Fibroblast of lung (primary cell): ENCODE measurements around the gene SPATA19. TPM values are rescaled to one million over a fixed set of nuclear protein-coding genes. Genes with fewer than 3 reads are reported as not detected.

ENCODE experiments used
- DNase-seq, 2 donors: peaks; one replicate each; pipeline versions ENCODE4 v3.0.0 to v3.0.0-alpha.2; 2010; ENCODE audit warnings: low read depth in 2 of 2
- H2AFZ ChIP-seq: 2 replicates; pipeline ENCODE4 v1.5.1; 2012; ENCODE audit warnings: low read length, control low read depth, inconsistent platforms
- H3K27ac ChIP-seq: 2 replicates; pipeline ENCODE4 v1.5.1; 2011; ENCODE audit warnings: low read length, control low read depth; ENCODE audit not compliant: insufficient read depth
- H3K27me3 ChIP-seq: 2 replicates; pipeline ENCODE4 v1.5.1; 2011; ENCODE audit warnings: mild to moderate bottlenecking, low read length; ENCODE audit not compliant: control insufficient read depth, insufficient read depth
- H3K36me3 ChIP-seq: 2 replicates; pipeline ENCODE4 v1.5.1; 2011; ENCODE audit warnings: low read length; ENCODE audit not compliant: control insufficient read depth, insufficient read depth
- H3K4me1 ChIP-seq: 2 replicates; pipeline ENCODE4 v1.5.1; 2011; ENCODE audit warnings: low read length; ENCODE audit not compliant: control insufficient read depth, insufficient read depth; ENCODE audit errors: extremely low read depth
- H3K4me2 ChIP-seq: 2 replicates; pipeline ENCODE4 v1.5.1; 2011; ENCODE audit warnings: low read length, control low read depth; ENCODE audit not compliant: insufficient read depth; ENCODE audit errors: extremely low read depth
- H3K4me3 ChIP-seq, 4 experiments: fragments of 200-600 bp in 1 of 4; sonication (generic) in 1 of 4; replicated peaks in 1 of 4; 2 replicates each; pipeline ENCODE4 v1.5.1; 2011 to 2016; ENCODE audit warnings: low read length in 4 of 4, low read depth in 3 of 4, mild to moderate bottlenecking in 3 of 4, control low read depth in 2 of 4, inconsistent platforms in 1 of 4, mixed read lengths in 1 of 4; ENCODE audit not compliant: insufficient read depth in 1 of 4; ENCODE audit errors: control extremely low read depth in 1 of 4
- H3K79me2 ChIP-seq: 2 replicates; pipeline ENCODE4 v1.5.1; 2012; ENCODE audit warnings: mild to moderate bottlenecking, low read length, inconsistent platforms; ENCODE audit not compliant: control insufficient read depth, insufficient read depth
- H3K9ac ChIP-seq: 2 replicates; pipeline ENCODE4 v1.5.1; 2011; ENCODE audit warnings: mild to moderate bottlenecking, low read length, control low read depth; ENCODE audit not compliant: insufficient read depth
- H3K9me3 ChIP-seq: 2 replicates; pipeline ENCODE4 v1.5.1; 2012; ENCODE audit warnings: low read depth, low read length; ENCODE audit not compliant: control insufficient read depth, insufficient read depth
- H4K20me1 ChIP-seq: 2 replicates; pipeline ENCODE4 v1.5.1; 2011; ENCODE audit warnings: low read length; ENCODE audit not compliant: control insufficient read depth, insufficient read depth; ENCODE audit errors: extremely low read depth
- EZH2 ChIP-seq: IDR thresholded peaks from 2 replicates; pipeline ENCODE4 v1.5.1; 2012; ENCODE audit warnings: low read length, control low read depth, mild to moderate bottlenecking; ENCODE audit errors: missing control alignments
- polyA plus RNA-seq, 2 donors: library from polyadenylated mRNA; depleted of rRNA in 1 of 2; stranded (reverse) in 1 of 2; unstranded in 1 of 2; fragments of >200 nt; gene quantifications; 2 replicates each; pipeline ENCODE4 v1.2.1, GENCODE V29; 2011 to 2012; ENCODE audit warnings: missing spikeins in 1 of 2
- total RNA-seq: library from RNA; depleted of rRNA; stranded (reverse); fragments of >200 nt; gene quantifications from 2 replicates; pipeline ENCODE4 v1.2.1, GENCODE V29; 2014
- TF ChIP-seq, protein P1 (sequence below), 2 donors: IDR thresholded peaks in 1 of 2; conservative IDR thresholded peaks in 1 of 2; 1 replicate in 1 of 2; 2 replicates in 1 of 2; pipeline ENCODE4 v1.5.1; 2011 to 2012; ENCODE audit warnings: low read length in 2 of 2, control low read depth in 1 of 2, inconsistent platforms in 1 of 2, low read depth in 1 of 2, mild to moderate bottlenecking in 1 of 2

SPATA19 gene
- total and polyA plus RNA-seq, 2 donors (not counting 1 experiment from before 2014, with no cell fraction given) = not detected

DNA sequence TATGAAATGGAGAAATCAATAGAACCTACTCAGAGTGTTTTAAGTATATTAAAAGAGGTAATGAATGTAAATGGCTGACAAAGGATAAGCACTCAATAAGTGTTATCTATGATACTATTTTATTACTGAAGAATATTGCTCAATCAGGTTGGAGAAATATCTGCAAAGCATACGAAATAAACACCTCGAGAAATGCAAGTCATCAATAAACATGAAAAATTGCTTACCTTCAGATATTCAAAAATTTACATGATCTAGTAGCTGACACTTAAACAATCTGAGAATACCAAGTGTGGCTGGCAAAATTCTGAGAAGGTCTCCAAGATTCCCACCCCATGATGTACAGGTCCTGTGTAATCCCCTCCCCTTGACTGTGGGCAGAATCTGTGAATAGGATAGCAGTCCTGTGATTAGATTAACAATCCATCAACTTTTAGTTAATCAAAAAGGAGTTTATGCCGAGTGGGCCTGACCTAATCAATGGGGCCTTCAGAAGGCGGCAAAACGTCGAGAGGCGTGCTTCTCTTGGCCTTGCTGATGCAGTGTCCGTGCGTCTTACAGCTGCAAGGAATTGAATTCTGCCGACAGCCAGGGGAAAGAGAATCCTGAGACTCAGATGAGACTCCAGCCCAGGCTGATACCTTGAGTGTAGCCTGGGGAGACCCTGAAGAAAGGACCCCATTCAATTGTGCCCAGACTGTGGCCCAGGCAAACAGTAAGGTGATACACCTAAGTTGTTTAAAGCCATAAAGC lies 49.1 kb downstream of the SPATA19 start:
- no peaks in the 10 kb centered on the region for H3K27me3 ChIP-seq
- H2AFZ ChIP-seq = no peak overlapping the region
- H3K79me2 ChIP-seq = no peaks in the 10 kb centered on the region
- DNase-seq = no peak
- no peaks in the 10 kb centered on the region for H3K4me1 ChIP-seq
- H3K27ac ChIP-seq = no peak overlapping the region
- H3K4me2 ChIP-seq = no peak overlapping the region
- no peaks in the 10 kb centered on the region for H4K20me1 ChIP-seq
- H3K36me3 ChIP-seq = no peaks in the 10 kb centered on the region
- no peak overlapping the region for H3K4me3 ChIP-seq
- H3K9ac ChIP-seq = no peak overlapping the region
- no peaks in the 10 kb centered on the region for H3K9me3 ChIP-seq
- TF ChIP-seq, protein P1, sequence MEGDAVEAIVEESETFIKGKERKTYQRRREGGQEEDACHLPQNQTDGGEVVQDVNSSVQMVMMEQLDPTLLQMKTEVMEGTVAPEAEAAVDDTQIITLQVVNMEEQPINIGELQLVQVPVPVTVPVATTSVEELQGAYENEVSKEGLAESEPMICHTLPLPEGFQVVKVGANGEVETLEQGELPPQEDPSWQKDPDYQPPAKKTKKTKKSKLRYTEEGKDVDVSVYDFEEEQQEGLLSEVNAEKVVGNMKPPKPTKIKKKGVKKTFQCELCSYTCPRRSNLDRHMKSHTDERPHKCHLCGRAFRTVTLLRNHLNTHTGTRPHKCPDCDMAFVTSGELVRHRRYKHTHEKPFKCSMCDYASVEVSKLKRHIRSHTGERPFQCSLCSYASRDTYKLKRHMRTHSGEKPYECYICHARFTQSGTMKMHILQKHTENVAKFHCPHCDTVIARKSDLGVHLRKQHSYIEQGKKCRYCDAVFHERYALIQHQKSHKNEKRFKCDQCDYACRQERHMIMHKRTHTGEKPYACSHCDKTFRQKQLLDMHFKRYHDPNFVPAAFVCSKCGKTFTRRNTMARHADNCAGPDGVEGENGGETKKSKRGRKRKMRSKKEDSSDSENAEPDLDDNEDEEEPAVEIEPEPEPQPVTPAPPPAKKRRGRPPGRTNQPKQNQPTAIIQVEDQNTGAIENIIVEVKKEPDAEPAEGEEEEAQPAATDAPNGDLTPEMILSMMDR (conservative IDR thresholded peaks at IDR 0.05 in 1 of 2, IDR thresholded peaks at IDR 0.05 in 1 of 2; ENCODE audit: low read depth in 1 of 2, low read length in 2 of 2) = no peak
- no peak for TF ChIP-seq EZH2

- TF ChIP-seq, protein P1 (conservative IDR thresholded peaks at IDR 0.05 in 1 of 2, IDR thresholded peaks at IDR 0.05 in 1 of 2; ENCODE audit: low read depth in 1 of 2, low read length in 2 of 2) = no peak
- no peak for TF ChIP-seq EZH2
- H3K9me3 ChIP-seq = no peaks in the 10 kb centered on the region
- no peak for DNase-seq
- no peak overlapping the region for H3K4me2 ChIP-seq
- no peak overlapping the region for H3K9ac ChIP-seq
- no peaks in the 10 kb centered on the region for H3K27me3 ChIP-seq
- H2AFZ ChIP-seq = no peak overlapping the region
- no peaks in the 10 kb centered on the region for H3K4me1 ChIP-seq
- no peaks in the 10 kb centered on the region for H3K36me3 ChIP-seq
- no peaks in the 10 kb centered on the region for H3K79me2 ChIP-seq
- no peak overlapping the region for H3K27ac ChIP-seq
- H3K4me3 ChIP-seq = no peak overlapping the region
- H4K20me1 ChIP-seq = no peaks in the 10 kb centered on the region
These were observed 50.2 kb downstream of the SPATA19 start for GRCh38 chr11:133795088-133795487.

GRCh38 chr11:133794205-133794604 lies 51.1 kb downstream of the SPATA19 start:
- no peaks in the 10 kb centered on the region for H3K9me3 ChIP-seq
- no peaks in the 10 kb centered on the region for H3K27me3 ChIP-seq
- no peak overlapping the region for H2AFZ ChIP-seq
- H3K27ac ChIP-seq = no peak overlapping the region
- TF ChIP-seq EZH2 = no peak
- TF ChIP-seq, protein P1 (conservative IDR thresholded peaks at IDR 0.05 in 1 of 2, IDR thresholded peaks at IDR 0.05 in 1 of 2; ENCODE audit: low read depth in 1 of 2, low read length in 2 of 2) = no peak
- no peak overlapping the region for H3K4me2 ChIP-seq
- no peaks in the 10 kb centered on the region for H4K20me1 ChIP-seq
- DNase-seq = no peak
- no peaks in the 10 kb centered on the region for H3K79me2 ChIP-seq
- no peak overlapping the region for H3K4me3 ChIP-seq
- no peak overlapping the region for H3K9ac ChIP-seq
- no peaks in the 10 kb centered on the region for H3K36me3 ChIP-seq
- H3K4me1 ChIP-seq = no peaks in the 10 kb centered on the region
